Measurements from ENCODE around the gene PRDM10. TPM values are rescaled to one million over a fixed set of nuclear protein-coding genes. Genes with fewer than 3 reads are reported as not detected.

The PRDM10 gene
- total RNA-seq, 1 experiment from 2014 or later: 18.9 TPM

DNA sequence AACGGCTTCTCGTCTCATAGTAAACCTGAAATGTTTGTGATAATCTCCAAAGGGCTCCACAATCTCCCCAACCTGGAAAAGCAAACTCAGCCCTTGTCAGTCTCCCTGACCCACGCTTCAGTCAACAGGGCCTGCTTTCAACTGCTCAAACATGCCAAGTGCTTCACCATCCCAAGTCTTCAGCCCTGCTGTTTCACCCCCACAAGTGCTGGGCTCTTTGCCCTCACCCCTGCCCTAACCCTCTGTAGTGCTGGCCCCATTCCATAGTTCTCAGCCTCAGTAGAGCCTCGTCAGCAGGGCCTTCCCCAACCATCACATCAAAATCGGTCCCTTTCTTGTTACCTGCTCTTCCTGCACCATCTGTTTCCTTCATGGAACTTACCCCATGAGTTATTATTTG is 63.9 kb downstream of the PRDM10 start:
- peak overlapping the region; percentile 92 for H3K27ac Mint-ChIP-seq
- H3K27me3 Mint-ChIP-seq (ENCODE audit: low read depth): no peaks in the 10 kb centered on the region
- peaks cover 49% of the 10 kb centered on the region for H3K4me1 Mint-ChIP-seq
- DNase-seq (ENCODE audit: low spot score) (no peak), ATAC-seq (no peak)
- no peak overlapping the region; the same call in 1 of the 2 replicates for H3K4me3 Mint-ChIP-seq
- TF ChIP-seq, protein P1, sequence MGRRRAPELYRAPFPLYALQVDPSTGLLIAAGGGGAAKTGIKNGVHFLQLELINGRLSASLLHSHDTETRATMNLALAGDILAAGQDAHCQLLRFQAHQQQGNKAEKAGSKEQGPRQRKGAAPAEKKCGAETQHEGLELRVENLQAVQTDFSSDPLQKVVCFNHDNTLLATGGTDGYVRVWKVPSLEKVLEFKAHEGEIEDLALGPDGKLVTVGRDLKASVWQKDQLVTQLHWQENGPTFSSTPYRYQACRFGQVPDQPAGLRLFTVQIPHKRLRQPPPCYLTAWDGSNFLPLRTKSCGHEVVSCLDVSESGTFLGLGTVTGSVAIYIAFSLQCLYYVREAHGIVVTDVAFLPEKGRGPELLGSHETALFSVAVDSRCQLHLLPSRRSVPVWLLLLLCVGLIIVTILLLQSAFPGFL (CRISPR knock-in tag; IDR thresholded peaks at IDR 0.05; ENCODE audit: borderline replicate concordance): no peak
- TF ChIP-seq JUN (CRISPR knock-in tag; IDR thresholded peaks at IDR 0.05) (no peak), HMGA2 (CRISPR knock-in tag; IDR thresholded peaks at IDR 0.05) (no peak), ZNF219 (CRISPR knock-in tag; IDR thresholded peaks at IDR 0.05; ENCODE audit: borderline replicate concordance) (no peak), OVOL2 (CRISPR knock-in tag; IDR thresholded peaks at IDR 0.05; ENCODE audit: borderline replicate concordance) (no peak)
- ChIA-PET POLR2A (no interaction called here), CTCF (no interaction called here)
- H3K36me3 Mint-ChIP-seq: peaks cover 22% of the 10 kb centered on the region
- no peaks in the 10 kb centered on the region for H3K9me3 Mint-ChIP-seq

DNA sequence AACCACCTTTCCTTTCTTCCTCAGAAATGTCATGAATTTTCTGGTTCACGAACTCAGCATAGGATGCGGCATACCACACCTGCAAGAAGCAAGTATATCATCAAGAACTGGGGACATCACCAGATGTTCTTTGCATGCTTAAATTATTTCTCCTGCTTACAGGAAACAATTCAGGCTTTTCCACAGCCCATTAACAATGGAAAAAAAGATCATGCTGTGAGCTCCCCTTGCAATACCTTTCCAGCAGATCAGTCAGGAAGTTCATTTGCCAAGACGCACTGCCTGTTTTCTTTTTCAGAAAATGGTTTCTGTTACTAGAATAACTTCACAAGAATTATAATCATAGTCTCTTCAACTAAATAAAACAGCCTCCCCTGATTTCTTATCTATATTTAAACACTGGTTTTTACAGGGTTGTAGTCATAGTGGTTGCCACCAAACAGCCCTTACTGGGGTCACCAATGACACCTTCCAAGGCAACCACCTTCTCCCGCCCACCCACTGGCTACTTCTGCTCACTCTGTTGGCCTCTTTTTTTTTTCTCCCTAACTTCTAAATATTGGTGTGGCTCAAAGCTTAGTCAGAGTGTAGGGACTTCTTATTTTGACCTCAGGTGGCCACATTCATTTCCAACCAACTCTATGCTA is 64.9 kb downstream of the PRDM10 start:
- H3K4me3 Mint-ChIP-seq: peak overlapping the region; percentile 2; the same call in 1 of the 2 replicates
- H3K36me3 Mint-ChIP-seq: peaks cover 24% of the 10 kb centered on the region
- ATAC-seq: no peak; the same call in none of the 2 replicates
- DNase-seq (ENCODE audit: low spot score): no peak
- ChIA-PET POLR2A (interaction anchor here (0.9 kb wide), 1 partner anchor 9 kb away, joined by 3 read pairs; no protein-coding TSS in a partner anchor), CTCF (interaction anchor here (0.7 to 1.0 kb wide), 3 partner anchors 9 to 208 kb away, joined by 3 read pairs; no protein-coding TSS in a partner anchor)
- H3K27ac Mint-ChIP-seq: peak overlapping the region; percentile 92
- H3K27me3 Mint-ChIP-seq (ENCODE audit: low read depth): no peaks in the 10 kb centered on the region
- peaks cover 49% of the 10 kb centered on the region for H3K4me1 Mint-ChIP-seq
- TF ChIP-seq MYBL2 (CRISPR knock-in tag; IDR thresholded peaks at IDR 0.05): no peak
- TF ChIP-seq, protein P2, sequence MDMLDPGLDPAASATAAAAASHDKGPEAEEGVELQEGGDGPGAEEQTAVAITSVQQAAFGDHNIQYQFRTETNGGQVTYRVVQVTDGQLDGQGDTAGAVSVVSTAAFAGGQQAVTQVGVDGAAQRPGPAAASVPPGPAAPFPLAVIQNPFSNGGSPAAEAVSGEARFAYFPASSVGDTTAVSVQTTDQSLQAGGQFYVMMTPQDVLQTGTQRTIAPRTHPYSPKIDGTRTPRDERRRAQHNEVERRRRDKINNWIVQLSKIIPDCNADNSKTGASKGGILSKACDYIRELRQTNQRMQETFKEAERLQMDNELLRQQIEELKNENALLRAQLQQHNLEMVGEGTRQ (CRISPR knock-in tag; IDR thresholded peaks at IDR 0.05): no peak
- TF ChIP-seq, protein P3, sequence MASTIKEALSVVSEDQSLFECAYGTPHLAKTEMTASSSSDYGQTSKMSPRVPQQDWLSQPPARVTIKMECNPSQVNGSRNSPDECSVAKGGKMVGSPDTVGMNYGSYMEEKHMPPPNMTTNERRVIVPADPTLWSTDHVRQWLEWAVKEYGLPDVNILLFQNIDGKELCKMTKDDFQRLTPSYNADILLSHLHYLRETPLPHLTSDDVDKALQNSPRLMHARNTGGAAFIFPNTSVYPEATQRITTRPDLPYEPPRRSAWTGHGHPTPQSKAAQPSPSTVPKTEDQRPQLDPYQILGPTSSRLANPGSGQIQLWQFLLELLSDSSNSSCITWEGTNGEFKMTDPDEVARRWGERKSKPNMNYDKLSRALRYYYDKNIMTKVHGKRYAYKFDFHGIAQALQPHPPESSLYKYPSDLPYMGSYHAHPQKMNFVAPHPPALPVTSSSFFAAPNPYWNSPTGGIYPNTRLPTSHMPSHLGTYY (CRISPR knock-in tag; IDR thresholded peaks at IDR 0.05): no peak
- H3K9me3 Mint-ChIP-seq: no peaks in the 10 kb centered on the region

DNA sequence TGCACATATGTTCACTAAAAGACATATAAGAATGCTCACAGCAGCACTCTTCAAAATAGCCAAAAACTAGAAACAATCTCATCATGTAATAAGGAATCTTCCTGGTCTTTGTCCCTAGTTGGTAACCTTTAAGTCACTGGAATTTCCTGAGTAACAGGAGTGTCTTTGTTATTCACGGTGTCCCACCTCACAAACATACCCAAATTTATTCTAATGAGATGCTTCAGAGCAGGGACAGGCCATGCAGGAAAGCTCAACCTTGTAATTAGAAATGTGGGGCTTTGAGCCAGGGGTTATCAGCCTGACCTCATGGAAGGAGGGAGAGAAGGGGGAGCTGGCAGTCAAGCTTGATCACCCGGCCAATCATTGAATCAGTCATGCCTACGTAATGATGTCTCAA is 66.9 kb downstream of the PRDM10 start:
- peak; percentile 93 for ATAC-seq
- peaks cover 27% of the 10 kb centered on the region for H3K36me3 Mint-ChIP-seq
- POLR2A ChIA-PET: no interaction called here

DNA sequence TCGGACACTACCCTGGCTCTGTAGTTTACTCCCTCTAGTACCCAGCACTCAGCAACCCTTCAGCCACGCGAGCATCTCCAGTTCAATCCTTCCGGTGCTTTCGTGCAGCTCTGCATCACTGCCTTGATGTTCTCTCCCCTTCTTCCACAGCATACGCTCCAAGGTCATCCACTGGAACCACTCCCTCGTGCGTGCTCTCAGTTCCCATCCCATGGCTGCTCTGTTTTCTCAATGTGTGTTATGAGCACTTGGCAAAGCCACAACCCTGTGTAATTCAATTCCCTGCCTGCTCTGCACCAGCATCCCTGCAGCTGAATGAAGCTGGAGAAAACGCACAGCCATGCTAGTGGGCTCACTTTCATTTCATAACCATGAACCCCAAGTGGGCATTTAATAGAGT is 68.7 kb downstream of the PRDM10 start:
- H3K9me3 Mint-ChIP-seq: no peaks in the 10 kb centered on the region
- ATAC-seq: no peak
- CTCF ChIA-PET: no interaction called here

More for the DNA sequence above, 66.9 kb downstream of the PRDM10 start:
- Mint-ChIP-seq H3K4me1 (peaks cover 55% of the 10 kb centered on the region), H3K27ac (peak overlapping the region; percentile 92), H3K9me3 (no peaks in the 10 kb centered on the region), H3K4me3 (no peak overlapping the region), H3K27me3 (ENCODE audit: low read depth) (no peaks in the 10 kb centered on the region)
- CTCF ChIA-PET: interaction anchor here (0.6 to 1.7 kb wide), 6 partner anchors 10 to 374 kb away, joined by 3 to 6 read pairs (median 5); no protein-coding TSS in a partner anchor
- TF ChIP-seq MXD4 (CRISPR knock-in tag; IDR thresholded peaks at IDR 0.05; ENCODE audit: borderline replicate concordance): no peak
- peak; percentile 55; the same call in 1 of the 2 replicates for TF ChIP-seq TEAD1 (CRISPR knock-in tag; IDR thresholded peaks at IDR 0.05)
- no peak for DNase-seq (ENCODE audit: low spot score)

More for the DNA sequence above, 68.7 kb downstream of the PRDM10 start:
- H3K4me3 Mint-ChIP-seq: no peak overlapping the region
- H3K36me3 Mint-ChIP-seq: peaks cover 39% of the 10 kb centered on the region
- H3K27me3 Mint-ChIP-seq (ENCODE audit: low read depth): no peaks in the 10 kb centered on the region
- POLR2A ChIA-PET: no interaction called here
- H3K27ac Mint-ChIP-seq: 0 out of 2 replicates have a peak overlapping the region, but pooled peaks have one; percentile 3
- DNase-seq (ENCODE audit: low spot score): no peak
- H3K4me1 Mint-ChIP-seq: peaks cover 48% of the 10 kb centered on the region
- no peak for TF ChIP-seq CBFB (CRISPR knock-in tag; IDR thresholded peaks at IDR 0.05; ENCODE audit: low read depth)
- TF ChIP-seq, protein P4, sequence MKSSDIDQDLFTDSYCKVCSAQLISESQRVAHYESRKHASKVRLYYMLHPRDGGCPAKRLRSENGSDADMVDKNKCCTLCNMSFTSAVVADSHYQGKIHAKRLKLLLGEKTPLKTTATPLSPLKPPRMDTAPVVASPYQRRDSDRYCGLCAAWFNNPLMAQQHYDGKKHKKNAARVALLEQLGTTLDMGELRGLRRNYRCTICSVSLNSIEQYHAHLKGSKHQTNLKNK (CRISPR knock-in tag; IDR thresholded peaks at IDR 0.05): no peak
- TF ChIP-seq, protein P5, sequence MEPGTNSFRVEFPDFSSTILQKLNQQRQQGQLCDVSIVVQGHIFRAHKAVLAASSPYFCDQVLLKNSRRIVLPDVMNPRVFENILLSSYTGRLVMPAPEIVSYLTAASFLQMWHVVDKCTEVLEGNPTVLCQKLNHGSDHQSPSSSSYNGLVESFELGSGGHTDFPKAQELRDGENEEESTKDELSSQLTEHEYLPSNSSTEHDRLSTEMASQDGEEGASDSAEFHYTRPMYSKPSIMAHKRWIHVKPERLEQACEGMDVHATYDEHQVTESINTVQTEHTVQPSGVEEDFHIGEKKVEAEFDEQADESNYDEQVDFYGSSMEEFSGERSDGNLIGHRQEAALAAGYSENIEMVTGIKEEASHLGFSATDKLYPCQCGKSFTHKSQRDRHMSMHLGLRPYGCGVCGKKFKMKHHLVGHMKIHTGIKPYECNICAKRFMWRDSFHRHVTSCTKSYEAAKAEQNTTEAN (CRISPR knock-in tag; IDR thresholded peaks at IDR 0.05): no peak
- TF ChIP-seq OVOL2 (CRISPR knock-in tag; IDR thresholded peaks at IDR 0.05; ENCODE audit: borderline replicate concordance): no peak
- no peak for TF ChIP-seq ZNF232 (CRISPR knock-in tag; IDR thresholded peaks at IDR 0.05)
- no peak for TF ChIP-seq IRF2 (CRISPR knock-in tag; IDR thresholded peaks at IDR 0.05; ENCODE audit: borderline replicate concordance, low read depth)
